Measurements from ENCODE around the gene PPP1R37. TPM values are rescaled to one million over a fixed set of nuclear protein-coding genes. Genes with fewer than 3 reads are reported as not detected.

PPP1R37 gene
- total RNA-seq, 1 experiment from 2014 or later: 20.4 TPM

- ATAC-seq (0 out of 2 replicates have a peak, but pooled peaks have one; percentile 28), DNase-seq (ENCODE audit: low read depth, low spot score) (no peak)
- Histone ChIP-seq H3K27ac (ENCODE audit: low read length) (no peak overlapping the region), H3K27me3 (ENCODE audit: control insufficient read depth, insufficient read depth, low read length) (no peaks in the 10 kb centered on the region), H3K4me1 (ENCODE audit: control insufficient read depth, insufficient read depth, low read length) (no peaks in the 10 kb centered on the region), H3K9me3 (ENCODE audit: control insufficient read depth, insufficient read depth, low read depth, low read length) (no peaks in the 10 kb centered on the region), H3K36me3 (ENCODE audit: control insufficient read depth, insufficient read depth, low read length) (no peaks in the 10 kb centered on the region), H3K4me3 (ENCODE audit: low read depth in 2 of 2, low read length in 2 of 2) (no peak overlapping the region)
- POLR2A ChIA-PET: no interaction called here
- CTCF ChIA-PET: interaction anchor here (0.6 kb wide), 1 partner anchor 266 kb away, joined by 5 read pairs; no protein-coding TSS in a partner anchor
- no TSS peak for BruUV-seq (replicated peaks)
- TF ChIP-seq SIN3A (IDR thresholded peaks at IDR 0.05; ENCODE audit: borderline replicate concordance, insufficient read depth, low read depth, low read length) (no peak), POLR2AphosphoS5 (IDR thresholded peaks at IDR 0.05; ENCODE audit: low read depth, low read length) (no peak), TCF7L2 (IDR thresholded peaks at IDR 0.05; ENCODE audit: low read depth, low read length) (no peak), CTCF (IDR thresholded peaks at IDR 0.05) (no peak), REST (IDR thresholded peaks at IDR 0.05; ENCODE audit: insufficient read depth in 1 of 2, low read depth in 2 of 2, low read length in 1 of 2) (no peak)
- in situ Hi-C loops (cut with HindIII; ENCODE audit: low pct_unique_long_range_greater_than_20kb, low sequenced_read_pairs): no loop called here
- intact Hi-C loops (cut with micrococcal nuclease; ENCODE audit: unreplicated experiment): no loop called here
These were observed 25.9 kb upstream of the PPP1R37 start for GRCh38 chr19:45066921-45067661.

GRCh38 chr19:45068041-45068440 lies 24.9 kb upstream of the PPP1R37 start:
- POLR2A ChIA-PET: interaction anchor here (0.5 kb wide), 1 partner anchor 25 kb away, joined by 6 read pairs; no protein-coding TSS in a partner anchor
- no peaks in the 10 kb centered on the region for H3K9me3 ChIP-seq (ENCODE audit: control insufficient read depth, insufficient read depth, low read depth, low read length)
- BruUV-seq (replicated peaks): no TSS peak
- H3K4me1 ChIP-seq (ENCODE audit: control insufficient read depth, insufficient read depth, low read length): no peaks in the 10 kb centered on the region
- TF ChIP-seq CTCF (IDR thresholded peaks at IDR 0.05) (no peak), TCF7L2 (IDR thresholded peaks at IDR 0.05; ENCODE audit: low read depth, low read length) (no peak), POLR2AphosphoS5 (IDR thresholded peaks at IDR 0.05; ENCODE audit: low read depth, low read length) (no peak), SIN3A (IDR thresholded peaks at IDR 0.05; ENCODE audit: borderline replicate concordance, insufficient read depth, low read depth, low read length) (no peak), REST (IDR thresholded peaks at IDR 0.05; ENCODE audit: insufficient read depth in 1 of 2, low read depth in 2 of 2, low read length in 1 of 2) (no peak)
- CTCF ChIA-PET: no interaction called here
- no peak overlapping the region for H3K27ac ChIP-seq (ENCODE audit: low read length)
- ATAC-seq (no peak), DNase-seq (ENCODE audit: low read depth, low spot score) (no peak)
- in situ Hi-C loops (cut with HindIII; ENCODE audit: low pct_unique_long_range_greater_than_20kb, low sequenced_read_pairs) (no loop called here), intact Hi-C loops (cut with micrococcal nuclease; ENCODE audit: unreplicated experiment) (no loop called here)
- no peak overlapping the region for H3K4me3 ChIP-seq (ENCODE audit: low read depth in 2 of 2, low read length in 2 of 2)
- H3K27me3 ChIP-seq (ENCODE audit: control insufficient read depth, insufficient read depth, low read length): no peaks in the 10 kb centered on the region
- H3K36me3 ChIP-seq (ENCODE audit: control insufficient read depth, insufficient read depth, low read length): no peaks in the 10 kb centered on the region
